Measurements from ENCODE around the gene AMN. TPM values are rescaled to one million over a fixed set of nuclear protein-coding genes. Genes with fewer than 3 reads are reported as not detected.

AMN gene
- total RNA-seq, 1 donor from 2014 or later, result 0.23 TPM

GRCh38 chr14:102885737-102886447 lies 36.6 kb upstream of the AMN start:
- H3K27ac Mint-ChIP-seq (ENCODE audit: unreplicated experiment), result peak overlapping the region; percentile 55
- no peak overlapping the region for H3K4me3 Mint-ChIP-seq
- no peaks in the 10 kb centered on the region for H3K27me3 Mint-ChIP-seq (ENCODE audit: low read depth)
- no peak for TF ChIP-seq CTCF (conservative IDR thresholded peaks at IDR 0.05)
- H3K9me3 Mint-ChIP-seq, result no peaks in the 10 kb centered on the region
- no peaks in the 10 kb centered on the region for H3K36me3 Mint-ChIP-seq (ENCODE audit: low read depth)
- DNase-seq (ENCODE audit: low read depth, low spot score), result no peak
- no peaks in the 10 kb centered on the region for H3K4me1 Mint-ChIP-seq

GRCh38 chr14:102888748-102889147 lies 33.7 kb upstream of the AMN start:
- DNase-seq (ENCODE audit: low read depth, low spot score), result no peak
- H3K4me3 Mint-ChIP-seq, result no peak overlapping the region
- no peaks in the 10 kb centered on the region for H3K27me3 Mint-ChIP-seq (ENCODE audit: low read depth)
- no peaks in the 10 kb centered on the region for H3K36me3 Mint-ChIP-seq (ENCODE audit: low read depth)
- TF ChIP-seq CTCF (conservative IDR thresholded peaks at IDR 0.05), result no peak
- no peaks in the 10 kb centered on the region for H3K9me3 Mint-ChIP-seq
- H3K27ac Mint-ChIP-seq (ENCODE audit: unreplicated experiment), result no peak overlapping the region
- H3K4me1 Mint-ChIP-seq, result no peaks in the 10 kb centered on the region

GRCh38 chr14:102889615-102890014 lies 32.8 kb upstream of the AMN start:
- H3K9me3 Mint-ChIP-seq, result no peaks in the 10 kb centered on the region
- H3K27me3 Mint-ChIP-seq (ENCODE audit: low read depth), result no peaks in the 10 kb centered on the region
- no peak overlapping the region for H3K4me3 Mint-ChIP-seq
- TF ChIP-seq CTCF (conservative IDR thresholded peaks at IDR 0.05), result no peak
- peak overlapping the region; percentile 36 for H3K27ac Mint-ChIP-seq (ENCODE audit: unreplicated experiment)
- no peaks in the 10 kb centered on the region for H3K4me1 Mint-ChIP-seq
- DNase-seq (ENCODE audit: low read depth, low spot score), result no peak
- no peaks in the 10 kb centered on the region for H3K36me3 Mint-ChIP-seq (ENCODE audit: low read depth)

- Mint-ChIP-seq H3K4me1 (no peaks in the 10 kb centered on the region), H3K27ac (ENCODE audit: unreplicated experiment) (no peak overlapping the region), H3K27me3 (ENCODE audit: low read depth) (no peaks in the 10 kb centered on the region), H3K36me3 (ENCODE audit: low read depth) (no peaks in the 10 kb centered on the region), H3K9me3 (no peaks in the 10 kb centered on the region), H3K4me3 (no peak overlapping the region)
- DNase-seq (ENCODE audit: low read depth, low spot score), result no peak
- no peak for TF ChIP-seq CTCF (conservative IDR thresholded peaks at IDR 0.05)
Measured at GRCh38 chr14:102891111-102891510, 31.4 kb upstream of the AMN start.

- TF ChIP-seq CTCF (conservative IDR thresholded peaks at IDR 0.05), result no peak
- no peak overlapping the region for H3K27ac Mint-ChIP-seq (ENCODE audit: unreplicated experiment)
- no peak for DNase-seq (ENCODE audit: low read depth, low spot score)
- H3K27me3 Mint-ChIP-seq (ENCODE audit: low read depth), result no peaks in the 10 kb centered on the region
- H3K4me3 Mint-ChIP-seq, result no peak overlapping the region
- no peaks in the 10 kb centered on the region for H3K4me1 Mint-ChIP-seq
- no peaks in the 10 kb centered on the region for H3K9me3 Mint-ChIP-seq
- no peaks in the 10 kb centered on the region for H3K36me3 Mint-ChIP-seq (ENCODE audit: low read depth)
Measured at GRCh38 chr14:102891556-102891955, 30.9 kb upstream of the AMN start.
